K562 (cell line): ENCODE results near the gene WDR83. TPM values are rescaled to one million over a fixed set of nuclear protein-coding genes. Genes with fewer than 3 reads are reported as not detected.

Experiments used
- ATF7 ChIP-seq: fragments of 450-650 bp; IDR thresholded peaks from 2 replicates; pipeline ENCODE4 v1.7.1; 2014; ENCODE audit warnings: mild to moderate bottlenecking, moderate library complexity
- BHLHE40 ChIP-seq: IDR thresholded peaks from 2 replicates; pipeline ENCODE4 v1.6.1; 2011; ENCODE audit warnings: low read length, improper control_type of control experiment
- BMI1 ChIP-seq: fragments of 150-350 bp; IDR thresholded peaks from 2 replicates; pipeline ENCODE4 v1.6.1; 2014; ENCODE audit warnings: low read length
- EGR1 ChIP-seq: fragments of 450-650 bp; conservative IDR thresholded peaks from 2 replicates; pipeline ENCODE4 v1.6.1; 2017; ENCODE audit warnings: mild to moderate bottlenecking
- EHMT2 ChIP-seq: fragments of 450-650 bp; IDR thresholded peaks from 2 replicates; pipeline ENCODE4 v1.6.1; 2018; ENCODE audit warnings: antibody characterized with exemption
- FOSL1 ChIP-seq: fragments of 200-800 bp; sonication (Bioruptor generic); conservative IDR thresholded peaks from 2 replicates; pipeline ENCODE4 v1.6.1; 2016; ENCODE audit warnings: missing genetic modification characterization, missing compliant biosample characterization
- FOXA1 ChIP-seq: fragments of 450-650 bp; IDR thresholded peaks from 2 replicates; pipeline ENCODE4 v1.6.1; 2016; ENCODE audit warnings: mild to moderate bottlenecking, borderline replicate concordance
- FOXK2 ChIP-seq, 2 experiments: fragments of 450-650 bp; IDR thresholded peaks in 1 of 2; conservative IDR thresholded peaks in 1 of 2; 2 replicates each; pipeline ENCODE4 v1.6.1; 2016; ENCODE audit warnings: low read depth in 2 of 2, mild to moderate bottlenecking in 1 of 2
- JUN ChIP-seq, 2 experiments: sonication (generic) in 1 of 2; formaldehyde crosslinking in 1 of 2; IDR thresholded peaks; 2 replicates each; pipeline versions ENCODE4 v1.6.1 to v1.8.0; 2012 to 2022; ENCODE audit warnings: borderline replicate concordance in 2 of 2, mild to moderate bottlenecking in 2 of 2, improper control_type of control experiment in 1 of 2, low read depth in 1 of 2, low read length in 1 of 2, missing genetic modification reagents in 1 of 2
- OTX1 ChIP-seq: fragments of 450-650 bp; formaldehyde crosslinking; IDR thresholded peaks from 2 replicates; pipeline ENCODE4 v1.4.0; 2022; ENCODE audit warnings: mild to moderate bottlenecking
- RAD21 ChIP-seq, 2 experiments: fragments of 250-450 bp in 1 of 2; fragments of 450-650 bp in 1 of 2; sonication (Bioruptor Pico) in 1 of 2; formaldehyde crosslinking in 1 of 2; IDR thresholded peaks in 1 of 2; conservative IDR thresholded peaks in 1 of 2; 2 replicates each; pipeline versions ENCODE4 v1.4.0 to v1.8.0; 2020 to 2022; ENCODE audit warnings: mild to moderate bottlenecking in 2 of 2, moderate library complexity in 1 of 2
- SMAD3 ChIP-seq: fragments of 450-650 bp; formaldehyde crosslinking; conservative IDR thresholded peaks from 2 replicates; pipeline ENCODE4 v1.4.0; 2020; ENCODE audit warnings: mild to moderate bottlenecking
- SMARCC2 ChIP-seq: fragments of 450-650 bp; IDR thresholded peaks from 2 replicates; pipeline ENCODE4 v1.6.1; 2017; ENCODE audit warnings: antibody characterized with exemption, moderate library complexity, mild to moderate bottlenecking, low read depth
- TAF7 ChIP-seq: fragments of 450-650 bp; IDR thresholded peaks from 2 replicates; pipeline ENCODE4 v1.6.1; 2016; ENCODE audit warnings: missing genetic modification characterization, missing compliant biosample characterization
- ZNF184 ChIP-seq: sonication (generic); formaldehyde crosslinking; IDR thresholded peaks from 2 replicates; pipeline ENCODE4 v1.5.0; 2020; ENCODE audit warnings: missing genetic modification reagents
- ZNF282 ChIP-seq: sonication (generic); formaldehyde crosslinking; IDR thresholded peaks from 2 replicates; pipeline ENCODE4 v1.8.1; 2023; ENCODE audit warnings: missing genetic modification reagents
- ZNF76 ChIP-seq: fragments of 250-450 bp; sonication (Bioruptor Pico); IDR thresholded peaks from 2 replicates; pipeline ENCODE4 v1.4.0; 2020; ENCODE audit warnings: mild to moderate bottlenecking, moderate library complexity, borderline replicate concordance
- polyA plus RNA-seq, 8 experiments: library from polyadenylated mRNA; depleted of rRNA in 4 of 8; stranded (reverse) in 5 of 8; unstranded in 3 of 8; fragments of >200 nt; fragmentation: Nextera tagmentation in 2 of 8; fragmentation: Illumina TruSeq in 1 of 8; extraction: Ambion mirVana in 2 of 8; extraction: Trizol in 1 of 8; gene quantifications; 2 replicates each; pipeline versions ENCODE4 v1.2.1 to v1.2.3, GENCODE V29; 2011 to 2014; ENCODE audit warnings: inconsistent platforms in 1 of 8, missing spikeins in 1 of 8
- total RNA-seq, 7 experiments: library from RNA; depleted of rRNA in 6 of 7; stranded (reverse); fragments of >200 nt in 6 of 7; fragmentation: Illumina TruSeq in 2 of 7; extraction: Trizol in 2 of 7; gene quantifications; 2 replicates each; pipeline versions ENCODE4 v1.2.1 to v1.2.3, GENCODE V29; 2011 to 2021; ENCODE audit warnings: low replicate concordance in 1 of 7
- TF ChIP-seq, protein P1 (sequence below): IDR thresholded peaks from 2 replicates; pipeline ENCODE4 v1.6.1; 2011; ENCODE audit warnings: borderline replicate concordance, low read depth, mild to moderate bottlenecking, moderate library complexity, low read length; ENCODE audit not compliant: insufficient read depth, poor library complexity, severe bottlenecking
- TF ChIP-seq, protein P2 (sequence below): fragments of 450-650 bp; IDR thresholded peaks from 2 replicates; pipeline ENCODE4 v1.6.1; 2016; ENCODE audit warnings: borderline replicate concordance
- TF ChIP-seq, protein P3 (sequence below): IDR thresholded peaks from 2 replicates; pipeline ENCODE4 v1.6.1; 2014; ENCODE audit warnings: antibody characterized with exemption
- TF ChIP-seq, protein P4 (sequence below): sonication (generic); formaldehyde crosslinking; IDR thresholded peaks from 2 replicates; pipeline ENCODE4 v1.8.0; 2022; ENCODE audit warnings: mild to moderate bottlenecking, missing genetic modification reagents

Gene WDR83
- total and polyA plus RNA-seq, 9 of the 15 experiments (the other 6 are each of a cell fraction or from before 2014, with no cell fraction given): 0.52 to 21.3 (median 4.2) TPM

DNA sequence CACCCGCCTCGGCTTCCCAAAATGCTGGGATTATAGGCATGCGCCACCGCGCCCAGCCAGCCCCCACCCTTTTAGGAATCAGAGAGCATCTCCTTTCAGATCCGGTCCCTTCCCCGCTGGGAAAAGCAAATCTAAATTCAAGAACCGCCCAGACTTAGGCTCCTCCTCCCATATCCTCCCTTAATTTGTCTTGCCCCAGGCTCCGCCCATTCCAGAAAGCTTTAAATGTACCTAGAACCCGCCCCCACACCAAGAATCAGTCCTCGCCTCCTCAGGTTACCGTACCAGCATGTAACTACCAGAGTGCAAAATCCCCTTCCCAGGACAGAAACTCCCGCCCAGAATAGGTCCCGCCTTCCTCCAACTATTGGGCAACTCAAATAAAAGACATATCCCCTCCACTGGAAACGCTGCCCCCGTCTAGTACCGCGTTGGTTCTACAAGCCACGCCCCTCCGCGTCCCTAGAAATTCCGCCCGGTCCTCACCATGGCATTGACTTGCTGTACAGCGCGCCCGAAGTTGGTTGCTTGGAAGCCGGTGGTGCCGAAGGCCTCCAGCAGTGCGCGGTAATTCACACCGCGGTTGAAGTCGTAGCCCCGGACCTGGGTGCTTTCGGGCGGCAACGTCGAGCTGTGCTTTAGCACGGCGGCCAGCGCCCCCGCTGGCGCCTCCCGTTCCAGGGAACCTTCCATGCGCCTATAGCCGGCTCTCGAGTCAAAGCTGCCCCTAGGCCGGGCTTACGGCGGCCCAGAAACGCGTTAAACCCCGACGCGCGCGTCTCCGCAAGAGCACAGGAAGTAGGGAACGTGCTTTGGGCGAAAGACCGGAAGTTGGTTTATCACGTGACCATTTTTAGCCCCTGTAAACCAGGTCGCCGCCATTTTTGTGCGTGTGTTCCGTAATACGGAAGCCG, 14.7 kb downstream of the WDR83 start, which contains the start of gene DHPS (continued):
- TF ChIP-seq, protein P1, sequence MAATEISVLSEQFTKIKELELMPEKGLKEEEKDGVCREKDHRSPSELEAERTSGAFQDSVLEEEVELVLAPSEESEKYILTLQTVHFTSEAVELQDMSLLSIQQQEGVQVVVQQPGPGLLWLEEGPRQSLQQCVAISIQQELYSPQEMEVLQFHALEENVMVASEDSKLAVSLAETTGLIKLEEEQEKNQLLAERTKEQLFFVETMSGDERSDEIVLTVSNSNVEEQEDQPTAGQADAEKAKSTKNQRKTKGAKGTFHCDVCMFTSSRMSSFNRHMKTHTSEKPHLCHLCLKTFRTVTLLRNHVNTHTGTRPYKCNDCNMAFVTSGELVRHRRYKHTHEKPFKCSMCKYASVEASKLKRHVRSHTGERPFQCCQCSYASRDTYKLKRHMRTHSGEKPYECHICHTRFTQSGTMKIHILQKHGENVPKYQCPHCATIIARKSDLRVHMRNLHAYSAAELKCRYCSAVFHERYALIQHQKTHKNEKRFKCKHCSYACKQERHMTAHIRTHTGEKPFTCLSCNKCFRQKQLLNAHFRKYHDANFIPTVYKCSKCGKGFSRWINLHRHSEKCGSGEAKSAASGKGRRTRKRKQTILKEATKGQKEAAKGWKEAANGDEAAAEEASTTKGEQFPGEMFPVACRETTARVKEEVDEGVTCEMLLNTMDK: peak; percentile 6
- TF ChIP-seq EGR1 (peak; percentile 89), JUN (IDR thresholded peaks at IDR 0.05; ENCODE audit: borderline replicate concordance, low read depth, low read length) (peak; percentile 1; the same call in 1 of the 2 replicates), JUN (CRISPR knock-in tag; IDR thresholded peaks at IDR 0.05; ENCODE audit: borderline replicate concordance) (peak; percentile 93), SMARCC2 (no peak), ZNF282 (CRISPR knock-in tag) (no peak), FOSL1 (0 out of 2 replicates have a peak, but pooled peaks have one; percentile 44), OTX1 (0 out of 2 replicates have a peak, but pooled peaks have one; percentile 46), BHLHE40 (peak; percentile 85; the same call in 1 of the 2 replicates), FOXK2 (conservative IDR thresholded peaks at IDR 0.05 in 1 of 2, IDR thresholded peaks at IDR 0.05 in 1 of 2; ENCODE audit: low read depth in 2 of 2) (peak; percentile 92 to 93), ATF7 (peak; percentile 59), TAF7 (tag) (peak; percentile 82), ZNF76 (peak; percentile 73; the same call in 1 of the 2 replicates), FOXA1 (no peak), BMI1 (no peak), RAD21 (CRISPR knock-in tag; conservative IDR thresholded peaks at IDR 0.05 in 1 of 2, IDR thresholded peaks at IDR 0.05 in 1 of 2) (no peak), SMAD3 (peak; percentile 71; the same call in 1 of the 2 replicates), EHMT2 (no peak), ZNF184 (CRISPR knock-in tag) (no peak)
- TF ChIP-seq, protein P2, sequence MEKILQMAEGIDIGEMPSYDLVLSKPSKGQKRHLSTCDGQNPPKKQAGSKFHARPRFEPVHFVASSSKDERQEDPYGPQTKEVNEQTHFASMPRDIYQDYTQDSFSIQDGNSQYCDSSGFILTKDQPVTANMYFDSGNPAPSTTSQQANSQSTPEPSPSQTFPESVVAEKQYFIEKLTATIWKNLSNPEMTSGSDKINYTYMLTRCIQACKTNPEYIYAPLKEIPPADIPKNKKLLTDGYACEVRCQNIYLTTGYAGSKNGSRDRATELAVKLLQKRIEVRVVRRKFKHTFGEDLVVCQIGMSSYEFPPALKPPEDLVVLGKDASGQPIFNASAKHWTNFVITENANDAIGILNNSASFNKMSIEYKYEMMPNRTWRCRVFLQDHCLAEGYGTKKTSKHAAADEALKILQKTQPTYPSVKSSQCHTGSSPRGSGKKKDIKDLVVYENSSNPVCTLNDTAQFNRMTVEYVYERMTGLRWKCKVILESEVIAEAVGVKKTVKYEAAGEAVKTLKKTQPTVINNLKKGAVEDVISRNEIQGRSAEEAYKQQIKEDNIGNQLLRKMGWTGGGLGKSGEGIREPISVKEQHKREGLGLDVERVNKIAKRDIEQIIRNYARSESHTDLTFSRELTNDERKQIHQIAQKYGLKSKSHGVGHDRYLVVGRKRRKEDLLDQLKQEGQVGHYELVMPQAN: peak; percentile 92
- TF ChIP-seq, protein P3, sequence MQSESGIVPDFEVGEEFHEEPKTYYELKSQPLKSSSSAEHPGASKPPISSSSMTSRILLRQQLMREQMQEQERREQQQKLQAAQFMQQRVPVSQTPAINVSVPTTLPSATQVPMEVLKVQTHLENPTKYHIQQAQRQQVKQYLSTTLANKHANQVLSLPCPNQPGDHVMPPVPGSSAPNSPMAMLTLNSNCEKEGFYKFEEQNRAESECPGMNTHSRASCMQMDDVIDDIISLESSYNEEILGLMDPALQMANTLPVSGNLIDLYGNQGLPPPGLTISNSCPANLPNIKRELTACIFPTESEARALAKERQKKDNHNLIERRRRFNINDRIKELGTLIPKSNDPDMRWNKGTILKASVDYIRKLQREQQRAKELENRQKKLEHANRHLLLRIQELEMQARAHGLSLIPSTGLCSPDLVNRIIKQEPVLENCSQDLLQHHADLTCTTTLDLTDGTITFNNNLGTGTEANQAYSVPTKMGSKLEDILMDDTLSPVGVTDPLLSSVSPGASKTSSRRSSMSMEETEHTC: peak; percentile 41; the same call in 1 of the 2 replicates
- TF ChIP-seq, protein P4, sequence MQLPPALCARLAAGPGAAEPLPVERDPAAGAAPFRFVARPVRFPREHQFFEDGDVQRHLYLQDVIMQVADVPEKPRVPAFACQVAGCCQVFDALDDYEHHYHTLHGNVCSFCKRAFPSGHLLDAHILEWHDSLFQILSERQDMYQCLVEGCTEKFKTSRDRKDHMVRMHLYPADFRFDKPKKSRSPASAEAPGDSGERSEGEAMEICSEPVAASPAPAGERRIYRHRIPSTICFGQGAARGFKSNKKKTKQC (CRISPR knock-in tag): peak; percentile 91
